SKM-1 (cell line): ENCODE results near the gene TLNRD1.

Source experiments
- DNase-seq: peaks from one replicate; lab custom pipeline; 2025; ENCODE audit not compliant: unreplicated experiment; lab: John Stamatoyannopoulos, UW

Gene TLNRD1

GRCh38 chr15:81053621-81054020 lies 52.9 kb downstream of the TLNRD1 start:
- DNase-seq, result no peak

- DNase-seq, result no peak
Observed at GRCh38 chr15:81054236-81054635, 53.5 kb downstream of the TLNRD1 start.
